Stimulated activated CD8-positive, alpha-beta memory T cell treated with anti-CD3 and anti-CD28 coated beads, Interleukin-4, amount 100 ng/mL, for 1 hour (primary cell): ENCODE data around the gene NEO1.

Experiments used
- DNase-seq, 2 donors: peaks; one replicate each; pipeline ENCODE4 v3.0.0-alpha.2; 2020; ENCODE audit warnings: low read depth in 2 of 2, low spot score in 1 of 2

The NEO1 gene

GRCh38 chr15:73328149-73328820 lies 276.0 kb downstream of the NEO1 start:
- no peak for DNase-seq

DNA sequence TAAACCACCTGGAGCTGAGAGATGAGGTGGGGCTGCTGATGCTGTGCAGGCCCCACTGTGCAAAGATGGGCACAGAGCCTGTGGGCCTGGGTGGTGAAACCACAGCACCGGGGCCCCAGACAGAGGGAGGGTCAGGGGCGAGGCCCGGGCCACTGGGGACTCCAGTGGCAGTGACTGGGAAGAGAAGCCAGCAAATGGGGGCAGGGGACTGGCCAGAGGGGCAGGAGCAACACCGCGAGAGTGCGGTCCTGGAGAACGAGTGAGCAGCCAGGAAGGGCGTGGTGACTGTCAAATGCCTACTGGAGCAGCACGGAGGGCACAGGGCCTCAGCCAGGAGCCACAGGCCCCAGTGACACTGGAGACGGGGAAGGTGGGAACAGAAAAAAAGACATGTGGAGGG lies 276.7 kb downstream of the NEO1 start:
- DNase-seq, result no peak

DNA sequence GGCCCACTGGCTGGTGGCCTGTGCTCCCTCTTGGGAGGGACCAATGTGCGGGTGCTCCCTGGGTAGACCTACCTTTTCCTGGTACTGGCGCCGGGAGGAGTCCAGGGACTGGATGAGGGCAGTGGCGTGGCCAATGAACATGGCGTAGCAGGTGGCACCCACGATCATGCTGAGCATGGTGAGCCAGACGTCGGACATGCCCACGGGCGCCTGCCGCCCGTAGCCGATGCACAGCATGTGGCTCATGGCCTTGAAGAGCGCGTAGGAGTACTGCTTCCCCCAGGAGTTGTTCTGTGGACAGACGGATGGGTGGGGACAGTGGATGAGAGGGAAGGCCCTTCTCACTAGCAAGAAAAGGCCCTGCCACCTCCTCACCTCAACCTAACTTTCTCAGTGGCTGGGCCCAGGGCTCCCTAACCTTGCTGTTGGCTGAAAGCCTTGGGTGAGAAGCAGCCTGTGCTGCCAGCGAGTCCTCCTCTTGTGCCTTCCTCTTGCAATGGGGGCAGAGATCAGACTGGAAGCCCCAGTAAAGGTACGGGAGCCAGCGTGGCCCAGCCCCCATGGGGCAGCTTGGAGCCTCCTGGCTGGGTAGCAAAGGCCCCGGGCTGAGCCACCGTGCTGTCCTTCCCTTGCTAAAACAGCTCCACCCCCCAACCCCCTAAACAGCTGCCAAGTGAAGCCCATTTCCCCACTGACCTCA lies 277.4 kb downstream of the NEO1 start:
- no peak for DNase-seq

DNA sequence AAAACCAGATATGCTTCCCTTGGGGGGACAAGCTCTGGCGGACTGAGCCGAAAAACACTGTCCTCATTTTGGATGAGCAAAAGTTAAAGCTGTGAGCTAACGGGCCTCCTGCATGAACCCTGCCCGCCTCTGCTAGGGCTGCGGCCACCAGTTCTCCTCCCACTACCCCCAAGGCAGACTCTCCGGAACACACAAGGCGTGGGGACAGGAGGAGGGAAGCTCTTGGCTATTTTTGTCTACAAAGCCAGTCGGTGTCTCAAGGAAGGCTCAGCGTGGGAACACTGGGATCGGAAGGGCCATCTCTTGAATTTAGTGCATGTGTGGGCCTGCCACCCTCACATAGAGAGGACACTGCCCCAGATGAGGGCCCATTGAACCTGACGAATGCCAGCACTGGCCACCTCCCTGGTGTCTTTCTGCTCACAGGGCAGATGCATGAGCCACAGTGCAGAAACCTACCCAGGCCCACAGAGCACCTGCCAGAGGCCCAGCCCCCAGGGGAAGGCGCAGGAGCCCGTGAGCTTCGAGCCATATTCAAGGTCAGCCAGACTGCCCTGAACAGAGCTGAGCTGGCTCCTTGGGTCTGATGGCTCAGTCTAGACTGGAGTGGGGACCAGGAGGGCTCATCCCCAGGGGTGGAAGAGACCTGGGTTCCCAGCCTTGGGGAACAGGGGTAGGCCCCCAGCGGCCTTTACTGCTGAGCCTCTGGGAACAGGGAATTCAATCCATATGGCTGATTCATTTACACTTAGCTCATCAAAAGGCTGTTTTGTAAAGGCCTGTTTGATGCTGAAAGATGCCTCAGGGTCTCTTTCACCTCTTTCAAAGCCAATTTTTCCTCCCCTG lies 278.2 kb downstream of the NEO1 start:
- DNase-seq, result no peak

GRCh38 chr15:73331501-73331900 lies 279.2 kb downstream of the NEO1 start:
- no peak for DNase-seq

- no peak for DNase-seq
Observed at GRCh38 chr15:73331991-73332925, 280.0 kb downstream of the NEO1 start.

DNA sequence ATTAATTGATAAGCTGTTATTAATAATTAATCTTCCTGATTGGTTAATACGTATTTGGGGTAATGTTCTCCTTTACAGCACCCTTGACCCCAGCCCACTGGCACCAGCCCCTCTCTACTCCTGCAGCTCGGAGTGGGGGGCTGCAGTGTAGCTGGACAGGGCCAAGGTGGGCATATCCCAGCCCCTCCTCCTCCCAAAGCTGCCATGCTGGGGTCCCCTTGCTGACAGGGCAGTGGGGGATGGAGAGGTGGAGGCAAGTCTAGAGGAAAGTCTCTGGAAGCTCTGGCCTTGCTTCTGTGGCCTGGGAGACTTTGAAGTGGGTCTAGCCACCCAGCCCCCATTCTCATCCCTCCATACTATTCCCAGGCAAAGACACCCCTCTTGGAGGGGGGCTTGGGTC lies 280.7 kb downstream of the NEO1 start:
- DNase-seq, result no peak

- no peak for DNase-seq
Observed at GRCh38 chr15:73334086-73334485, 281.8 kb downstream of the NEO1 start.

GRCh38 chr15:73335026-73335425 lies 282.8 kb downstream of the NEO1 start:
- DNase-seq, result no peak

- DNase-seq, result no peak
Observed at GRCh38 chr15:73335471-73335870, 283.2 kb downstream of the NEO1 start.

DNA sequence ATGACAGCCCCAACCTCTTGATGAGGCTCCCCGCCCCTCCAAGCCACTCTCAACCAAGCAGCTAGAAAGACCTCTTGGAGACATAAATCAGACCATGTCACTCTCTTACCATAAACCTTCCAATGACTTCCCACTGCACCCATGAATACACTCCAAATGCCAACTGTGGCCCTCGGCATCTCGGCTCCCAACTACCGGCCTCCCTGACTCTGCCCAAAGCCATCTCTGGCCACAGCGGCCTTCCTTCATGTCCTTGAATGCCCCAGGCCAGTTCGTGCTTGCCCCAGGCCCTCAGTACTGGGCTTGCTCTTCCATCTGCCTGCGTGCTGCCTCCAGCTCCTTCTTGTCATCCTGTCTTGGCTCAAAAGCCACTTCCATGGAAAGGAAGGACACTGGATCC lies 284.5 kb downstream of the NEO1 start:
- no peak for DNase-seq

GRCh38 chr15:73337187-73337586 lies 284.9 kb downstream of the NEO1 start:
- no peak for DNase-seq

- no peak for DNase-seq
Observed at GRCh38 chr15:73338058-73338457, 285.8 kb downstream of the NEO1 start.

DNA sequence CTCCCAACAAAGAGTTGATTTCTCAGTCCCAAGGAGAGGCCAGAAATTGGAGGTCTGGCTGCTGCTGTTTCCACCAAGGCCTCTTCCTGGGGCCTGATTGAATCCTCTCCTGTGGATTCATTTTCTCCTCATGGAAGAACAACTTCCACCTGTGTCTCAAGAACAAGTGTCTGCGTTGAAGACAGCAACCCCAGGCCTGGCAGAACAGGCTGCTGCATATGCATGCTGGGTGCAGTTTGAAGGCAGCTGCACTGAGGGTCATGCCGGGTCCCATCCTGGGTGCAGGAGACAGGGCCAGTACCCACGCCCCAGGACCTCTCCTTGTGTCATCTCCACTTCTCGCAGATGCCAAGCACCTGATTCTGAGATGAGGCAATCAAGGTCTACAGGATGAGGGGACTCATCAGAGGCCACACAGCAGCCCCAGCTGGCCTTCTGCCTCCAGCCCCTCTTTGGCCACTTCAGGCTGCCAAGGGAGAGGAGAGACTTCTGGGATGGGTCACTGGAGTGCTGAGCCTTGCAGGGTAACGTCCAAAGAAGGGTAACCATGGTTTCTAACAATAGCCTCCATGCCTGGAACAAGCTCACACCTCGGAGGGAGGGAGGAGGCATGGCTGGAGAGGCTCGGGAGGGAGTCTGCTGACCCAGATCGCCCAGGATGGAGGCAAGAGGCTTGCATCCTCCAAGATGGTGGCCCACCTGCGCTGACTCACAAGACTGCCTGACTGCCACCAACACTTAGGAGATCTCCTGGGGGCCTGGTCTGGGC lies 286.5 kb downstream of the NEO1 start:
- no peak for DNase-seq

DNA sequence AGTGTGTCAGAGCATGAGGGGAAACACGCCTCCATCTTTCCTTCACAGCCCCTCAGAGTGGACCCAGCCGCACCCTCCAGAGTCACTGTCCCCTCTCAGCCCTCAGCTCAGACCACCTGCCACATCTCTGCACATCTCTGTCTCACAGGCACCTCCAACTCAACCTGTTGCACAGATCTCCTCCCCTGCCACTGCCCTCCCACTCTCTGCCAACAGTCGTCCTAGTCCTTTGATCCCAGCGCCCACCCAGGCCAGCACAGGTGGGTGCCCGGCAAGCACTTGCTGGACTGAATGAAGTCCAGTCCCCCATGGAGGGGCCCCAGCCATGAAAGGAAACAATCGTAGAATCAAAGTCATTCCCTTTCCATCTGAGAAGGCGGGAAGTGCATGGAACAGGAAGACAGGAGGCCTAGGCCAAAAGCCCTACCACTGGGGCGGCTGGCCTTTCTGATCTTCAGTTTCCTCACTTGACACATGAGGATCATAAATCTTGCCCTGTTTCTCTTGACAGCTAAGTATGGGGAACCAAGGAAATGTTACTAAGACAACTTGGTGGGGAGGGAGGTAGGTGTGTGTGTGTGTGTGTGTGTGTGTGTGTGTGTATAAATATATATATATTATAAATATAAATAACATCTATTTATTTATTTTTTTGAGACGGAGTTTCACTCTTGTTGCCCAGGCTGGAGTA lies 288.4 kb downstream of the NEO1 start:
- no peak for DNase-seq

DNA sequence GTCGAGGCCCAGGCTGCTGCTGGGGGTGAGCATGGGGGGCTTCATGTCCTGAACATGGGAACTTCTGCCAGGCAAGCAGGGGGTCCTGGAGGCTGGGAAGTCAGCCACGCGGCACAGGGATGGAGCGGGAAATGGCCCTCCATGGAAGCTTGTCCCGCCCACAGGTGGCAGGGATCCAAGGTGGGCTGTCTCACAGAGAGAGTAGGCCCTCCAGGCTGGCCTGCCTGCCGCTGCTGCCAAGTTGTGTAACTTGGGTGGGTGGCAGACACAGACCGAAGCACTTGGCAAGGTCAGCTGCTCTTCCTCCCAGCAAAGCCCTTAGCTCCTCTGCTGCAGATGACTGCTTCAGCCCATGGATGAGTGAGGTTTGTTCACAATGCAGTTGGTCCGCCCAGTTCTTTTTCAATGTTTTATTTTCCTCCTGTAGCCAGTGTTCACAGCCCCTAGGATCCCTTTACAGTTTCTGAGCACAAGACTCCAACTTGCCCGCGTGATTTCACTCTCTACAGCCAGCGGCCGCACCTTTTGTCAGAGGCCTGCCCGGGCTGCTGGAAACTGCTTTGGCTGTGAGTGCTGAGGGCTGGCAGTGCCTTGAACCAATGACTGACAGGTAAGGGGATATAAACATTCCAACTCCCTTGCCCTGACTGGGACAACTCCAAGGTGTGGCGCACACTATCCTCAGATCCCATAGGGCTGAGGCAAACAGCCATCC lies 289.8 kb downstream of the NEO1 start:
- DNase-seq, result no peak

DNA sequence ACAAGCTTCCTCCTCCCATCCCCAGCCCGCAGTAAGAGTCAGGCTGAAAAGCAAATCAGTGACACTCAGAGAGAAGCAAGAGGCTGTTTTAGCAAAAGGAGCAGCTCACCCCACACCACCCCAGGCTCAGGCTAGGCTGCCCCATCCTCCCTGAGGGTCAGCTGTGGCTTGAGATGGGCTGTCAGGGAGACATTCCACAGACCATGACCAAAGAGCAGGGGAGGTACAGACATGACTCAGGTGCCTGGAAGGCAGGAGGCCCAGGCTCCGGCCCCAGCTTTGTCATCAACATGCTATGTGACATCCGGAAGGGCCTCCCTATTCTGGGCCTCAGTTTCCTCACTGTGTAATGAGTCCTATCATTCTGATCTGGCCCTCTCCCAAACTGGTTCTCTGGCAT lies 291.8 kb downstream of the NEO1 start:
- DNase-seq, result no peak

GRCh38 chr15:73345658-73346057 lies 293.4 kb downstream of the NEO1 start:
- DNase-seq, result no peak

DNA sequence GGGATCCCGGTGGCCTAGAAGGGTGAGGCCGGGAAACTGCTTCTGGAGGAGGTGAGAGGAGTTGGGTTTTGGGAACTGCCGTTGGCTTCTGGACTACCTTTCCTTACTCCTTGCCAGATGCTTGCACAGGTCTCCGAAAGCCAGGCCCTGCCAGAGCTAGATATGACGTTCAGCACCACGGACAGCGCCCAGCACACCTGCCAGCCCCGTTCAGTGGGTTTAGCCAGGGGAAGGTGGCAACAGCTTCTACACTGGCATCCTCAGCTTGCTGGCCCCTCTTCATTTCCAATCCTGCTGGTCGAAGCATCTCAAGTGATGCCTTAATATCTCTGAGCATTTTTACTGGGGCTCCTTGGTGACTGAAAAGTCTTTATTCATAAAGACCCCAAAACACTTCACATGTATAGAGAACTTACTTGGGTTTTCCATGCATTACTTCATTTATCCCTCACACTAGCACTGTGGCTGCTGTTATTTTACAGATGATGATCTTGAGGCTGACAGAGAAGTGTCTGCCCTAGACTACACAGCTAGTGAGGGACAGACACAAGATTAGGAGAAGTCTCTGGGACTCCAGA lies 294.6 kb downstream of the NEO1 start:
- DNase-seq, result peak; percentile 13 to 15
